Osteocyte (in vitro differentiated cells): ENCODE results near the gene KRT14. TPM values are rescaled to one million over a fixed set of nuclear protein-coding genes. Genes with fewer than 3 reads are reported as not detected.

Source experiments
- DNase-seq: peaks from one replicate; pipeline ENCODE4 v3.0.0; 2021; ENCODE audit warnings: mixed read lengths; ENCODE audit not compliant: unreplicated experiment; ENCODE audit errors: extremely low spot score
- H3K27ac Mint-ChIP-seq: one replicate; pipeline ENCODE4 v1.8.0; 2021; ENCODE audit warnings: mild to moderate bottlenecking, mixed read lengths; ENCODE audit not compliant: unreplicated experiment
- H3K27me3 Mint-ChIP-seq: one replicate; pipeline ENCODE4 v1.8.0; 2021; ENCODE audit warnings: mixed read lengths; ENCODE audit not compliant: unreplicated experiment
- H3K36me3 Mint-ChIP-seq: one replicate; pipeline ENCODE4 v1.8.0; 2021; ENCODE audit warnings: mixed read lengths; ENCODE audit not compliant: unreplicated experiment
- H3K4me1 Mint-ChIP-seq: one replicate; pipeline ENCODE4 v1.8.0; 2021; ENCODE audit warnings: mixed read lengths; ENCODE audit not compliant: unreplicated experiment
- H3K4me3 Mint-ChIP-seq: one replicate; pipeline ENCODE4 v1.8.0; 2021; ENCODE audit warnings: mild to moderate bottlenecking, moderate library complexity, mixed read lengths; ENCODE audit not compliant: unreplicated experiment
- H3K9me3 Mint-ChIP-seq: one replicate; pipeline ENCODE4 v1.8.0; 2021; ENCODE audit warnings: mixed read lengths; ENCODE audit not compliant: unreplicated experiment
- total RNA-seq: library from RNA; stranded (reverse); gene quantifications from 2 replicates; pipeline ENCODE4 v1.2.1, GENCODE V29; 2021
- TF ChIP-seq, protein P1 (sequence below): fragments of 200-600 bp; sonication (generic); IDR thresholded peaks from 2 replicates; pipeline ENCODE4 v1.5.0; 2021; ENCODE audit warnings: antibody characterized with exemption, mild to moderate bottlenecking, moderate library complexity

The KRT14 gene
- total RNA-seq, 1 donor from 2014 or later = not detected

DNA sequence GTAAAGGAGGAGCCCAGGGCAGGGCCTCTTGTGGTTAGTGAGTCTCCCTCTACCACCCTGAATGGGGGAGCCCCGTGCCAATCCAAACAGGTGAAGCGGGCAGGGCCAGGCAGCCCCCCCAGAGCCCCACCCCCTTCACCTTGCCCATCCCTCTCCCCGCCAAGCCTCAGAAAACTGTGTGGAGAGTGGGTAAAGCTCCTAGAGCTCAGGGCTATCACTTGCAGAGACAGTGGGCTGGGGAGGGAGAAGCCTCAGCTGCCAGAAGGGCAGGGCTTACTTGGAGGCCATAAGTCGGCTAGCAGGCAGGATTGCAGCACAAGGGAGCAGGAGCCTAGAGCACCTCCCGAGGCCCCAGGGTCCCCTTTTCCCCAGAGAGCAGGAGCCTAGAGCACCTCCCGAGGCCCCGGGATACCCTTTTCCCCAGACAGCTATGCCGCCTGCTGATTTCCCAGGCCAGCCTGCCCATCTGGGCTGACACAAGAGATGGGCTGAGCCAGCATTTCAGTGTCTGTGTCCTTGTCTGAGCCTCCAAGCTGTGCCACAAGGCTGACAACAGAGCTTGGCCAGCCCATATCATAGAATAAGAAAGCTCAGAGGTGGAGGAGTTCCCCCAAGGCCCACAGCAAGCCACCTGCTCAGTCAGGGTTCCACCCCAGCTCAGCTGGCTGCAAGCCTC lies 6.7 kb upstream of the KRT14 start:
- no peak for DNase-seq
- Mint-ChIP-seq H3K27ac (no peak overlapping the region), H3K4me1 (peaks cover 1% of the 10 kb centered on the region), H3K36me3 (no peaks in the 10 kb centered on the region), H3K4me3 (no peak overlapping the region), H3K27me3 (peaks cover 25% of the 10 kb centered on the region), H3K9me3 (no peaks in the 10 kb centered on the region)
- TF ChIP-seq, protein P1, sequence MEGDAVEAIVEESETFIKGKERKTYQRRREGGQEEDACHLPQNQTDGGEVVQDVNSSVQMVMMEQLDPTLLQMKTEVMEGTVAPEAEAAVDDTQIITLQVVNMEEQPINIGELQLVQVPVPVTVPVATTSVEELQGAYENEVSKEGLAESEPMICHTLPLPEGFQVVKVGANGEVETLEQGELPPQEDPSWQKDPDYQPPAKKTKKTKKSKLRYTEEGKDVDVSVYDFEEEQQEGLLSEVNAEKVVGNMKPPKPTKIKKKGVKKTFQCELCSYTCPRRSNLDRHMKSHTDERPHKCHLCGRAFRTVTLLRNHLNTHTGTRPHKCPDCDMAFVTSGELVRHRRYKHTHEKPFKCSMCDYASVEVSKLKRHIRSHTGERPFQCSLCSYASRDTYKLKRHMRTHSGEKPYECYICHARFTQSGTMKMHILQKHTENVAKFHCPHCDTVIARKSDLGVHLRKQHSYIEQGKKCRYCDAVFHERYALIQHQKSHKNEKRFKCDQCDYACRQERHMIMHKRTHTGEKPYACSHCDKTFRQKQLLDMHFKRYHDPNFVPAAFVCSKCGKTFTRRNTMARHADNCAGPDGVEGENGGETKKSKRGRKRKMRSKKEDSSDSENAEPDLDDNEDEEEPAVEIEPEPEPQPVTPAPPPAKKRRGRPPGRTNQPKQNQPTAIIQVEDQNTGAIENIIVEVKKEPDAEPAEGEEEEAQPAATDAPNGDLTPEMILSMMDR = no peak

DNA sequence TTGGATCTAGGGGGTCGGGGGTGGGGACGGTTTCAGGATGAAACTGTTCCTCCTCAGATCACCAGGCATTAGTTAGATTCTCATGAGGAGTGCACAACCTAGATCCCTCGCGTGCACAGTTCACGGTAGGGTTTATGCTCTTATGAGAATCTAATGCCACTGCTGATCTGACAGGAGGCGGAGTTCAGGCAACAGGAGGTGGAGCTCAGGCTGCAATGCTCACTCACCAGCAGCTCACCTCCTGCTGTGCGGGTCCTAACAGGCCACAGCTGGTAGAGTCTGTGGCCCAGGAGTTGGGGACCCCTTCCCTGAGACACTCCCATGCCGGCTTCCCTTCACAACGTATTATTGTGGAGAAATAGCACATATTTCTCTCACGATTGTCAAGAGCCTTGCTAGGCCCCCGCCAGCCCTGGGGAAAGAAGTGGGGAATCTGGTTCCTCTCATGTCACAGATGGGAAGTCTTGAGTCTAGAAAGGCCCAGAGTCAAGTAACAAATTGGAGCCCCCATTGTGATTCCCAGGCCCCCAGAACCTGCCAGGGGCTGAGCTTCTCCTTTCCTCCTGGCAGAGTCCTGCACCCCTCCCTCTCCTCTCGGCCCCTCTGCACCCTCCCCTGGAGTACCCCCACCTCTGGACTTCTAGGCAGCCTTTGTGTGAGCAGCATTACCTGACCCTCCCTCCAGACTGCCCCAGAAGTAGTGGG lies 6.1 kb upstream of the KRT14 start:
- Mint-ChIP-seq H3K36me3 (no peaks in the 10 kb centered on the region), H3K4me3 (no peak overlapping the region), H3K9me3 (no peaks in the 10 kb centered on the region), H3K27ac (no peak overlapping the region), H3K27me3 (peaks cover 25% of the 10 kb centered on the region), H3K4me1 (peaks cover 1% of the 10 kb centered on the region)
- TF ChIP-seq, protein P1 = no peak
- no peak for DNase-seq

DNA sequence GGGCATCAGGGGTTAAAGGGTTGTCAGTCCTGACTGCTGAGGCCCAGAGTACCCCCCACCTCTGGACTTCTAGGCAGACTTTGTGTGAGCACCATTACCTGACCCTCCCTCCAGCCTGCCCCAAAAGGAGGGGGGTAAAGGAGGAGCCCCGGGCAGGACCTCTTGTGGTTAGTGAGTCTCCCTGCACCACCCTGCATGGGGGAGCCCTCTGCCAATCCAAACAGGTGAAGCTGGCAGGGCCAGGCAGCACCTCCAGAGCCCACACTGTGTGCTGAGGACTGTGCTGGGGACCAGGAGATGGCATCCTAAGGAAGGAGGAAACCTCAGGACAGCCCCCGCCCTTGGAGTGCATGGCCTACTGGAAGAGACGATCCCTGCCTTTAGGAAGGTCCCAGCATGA lies 2.6 kb upstream of the KRT14 start:
- TF ChIP-seq, protein P1 = no peak
- DNase-seq = no peak
- Mint-ChIP-seq H3K4me3 (no peak overlapping the region), H3K36me3 (no peaks in the 10 kb centered on the region), H3K4me1 (peaks cover 1% of the 10 kb centered on the region), H3K9me3 (no peaks in the 10 kb centered on the region), H3K27ac (no peak overlapping the region), H3K27me3 (peaks cover 12% of the 10 kb centered on the region)

DNA sequence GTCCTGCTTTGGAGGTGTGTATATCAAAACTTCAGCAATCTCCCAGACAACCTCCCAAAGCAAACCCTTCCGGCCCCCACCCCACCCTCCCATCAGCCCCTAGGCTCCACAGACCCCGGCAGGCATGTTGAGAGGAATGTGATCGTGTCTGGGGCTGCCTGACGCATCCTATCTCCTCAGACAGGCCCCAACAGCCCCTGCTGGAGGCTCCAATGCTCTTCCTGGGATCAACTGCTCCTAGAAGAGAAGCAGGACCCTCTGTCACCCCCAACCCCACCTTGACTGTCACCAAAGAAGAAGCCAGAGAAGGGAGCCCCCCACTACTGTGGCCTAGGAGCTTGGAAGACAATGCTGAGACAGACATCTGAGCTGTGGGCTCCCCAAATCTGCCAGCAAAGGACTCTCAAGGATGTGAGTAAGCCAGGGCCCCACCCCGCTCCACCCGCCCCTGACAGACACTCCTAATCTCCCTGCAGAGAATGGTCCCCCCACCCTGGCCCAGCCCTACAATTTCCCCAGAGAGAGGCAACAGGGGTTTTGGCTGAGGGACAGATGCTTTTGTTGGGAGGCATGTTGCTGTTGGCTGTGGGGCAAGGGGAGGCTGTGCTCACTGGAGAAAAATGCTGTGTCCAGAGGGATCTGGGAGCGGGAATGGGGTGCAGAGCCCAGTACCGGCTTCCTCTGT lies 1.6 kb upstream of the KRT14 start:
- peaks cover 5% of the 10 kb centered on the region for H3K27me3 Mint-ChIP-seq
- H3K27ac Mint-ChIP-seq = no peak overlapping the region
- no peak overlapping the region for H3K4me3 Mint-ChIP-seq
- TF ChIP-seq, protein P1 = no peak
- H3K4me1 Mint-ChIP-seq = peaks cover 1% of the 10 kb centered on the region
- DNase-seq = no peak
- H3K36me3 Mint-ChIP-seq = no peaks in the 10 kb centered on the region
- H3K9me3 Mint-ChIP-seq = no peaks in the 10 kb centered on the region
